ENCODE measurements around the gene BARX1.
"Not testable (repeated sequence)": the region's sequence is repeated elsewhere in the genome, so short reads cannot be mapped to it uniquely, and the experiment has no call there.

Gene BARX1

GRCh38 chr9:93950619-93951601, 4.2 kb downstream of the BARX1 start:
- DNase-seq, result no peak

GRCh38 chr9:93949694-93950449, 5.3 kb downstream of the BARX1 start:
- no peak for DNase-seq

- no peak for DNase-seq
Observed at GRCh38 chr9:93949073-93949693, 6.0 kb downstream of the BARX1 start.

GRCh38 chr9:93948441-93949072, 6.6 kb downstream of the BARX1 start:
- DNase-seq, result no peak

GRCh38 chr9:93947409-93948070, 7.6 kb downstream of the BARX1 start:
- DNase-seq, result no peak

GRCh38 chr9:93946338-93946712, 8.8 kb downstream of the BARX1 start:
- DNase-seq, result no peak

GRCh38 chr9:93945400-93946337, 9.5 kb downstream of the BARX1 start:
- DNase-seq, result no peak

GRCh38 chr9:93944011-93944410, 11.1 kb downstream of the BARX1 start:
- DNase-seq, result no peak

GRCh38 chr9:93942161-93942560, 13.0 kb downstream of the BARX1 start:
- no peak for DNase-seq

- no peak for DNase-seq
Observed at GRCh38 chr9:93941493-93941892, 13.7 kb downstream of the BARX1 start.

GRCh38 chr9:93940951-93941350, 14.2 kb downstream of the BARX1 start:
- DNase-seq, result no peak

GRCh38 chr9:93939589-93939988, 15.6 kb downstream of the BARX1 start:
- DNase-seq, result not testable (repeated sequence)

GRCh38 chr9:93937193-93937592, 18.0 kb downstream of the BARX1 start:
- no peak for DNase-seq

GRCh38 chr9:93931905-93932304, 23.2 kb downstream of the BARX1 start:
- no peak for DNase-seq

- no peak for DNase-seq
Observed at GRCh38 chr9:93930070-93930469, 25.1 kb downstream of the BARX1 start.

GRCh38 chr9:93929231-93929630, 25.9 kb downstream of the BARX1 start:
- no peak for DNase-seq

- no peak for DNase-seq
Observed at GRCh38 chr9:93922535-93922934, 32.6 kb downstream of the BARX1 start.

GRCh38 chr9:93920131-93920800, 34.9 kb downstream of the BARX1 start:
- no peak for DNase-seq

GRCh38 chr9:93918061-93918460, 37.1 kb downstream of the BARX1 start:
- no peak for DNase-seq

- no peak for DNase-seq
Observed at GRCh38 chr9:93917121-93917853, 37.9 kb downstream of the BARX1 start.
